ENCODE results near the gene PSME1. TPM values are rescaled to one million over a fixed set of nuclear protein-coding genes. Genes with fewer than 3 reads are reported as not detected.
A peak's percentile ranks its signal among the peaks of the same experiment; 100 is the strongest.
"Not testable (repeated sequence)": the region's sequence is repeated elsewhere in the genome, so short reads cannot be mapped to it uniquely, and the experiment has no call there.

Gene PSME1
- polyA plus RNA-seq, 5 donors: 190 to 234 (median 222) TPM

DNA sequence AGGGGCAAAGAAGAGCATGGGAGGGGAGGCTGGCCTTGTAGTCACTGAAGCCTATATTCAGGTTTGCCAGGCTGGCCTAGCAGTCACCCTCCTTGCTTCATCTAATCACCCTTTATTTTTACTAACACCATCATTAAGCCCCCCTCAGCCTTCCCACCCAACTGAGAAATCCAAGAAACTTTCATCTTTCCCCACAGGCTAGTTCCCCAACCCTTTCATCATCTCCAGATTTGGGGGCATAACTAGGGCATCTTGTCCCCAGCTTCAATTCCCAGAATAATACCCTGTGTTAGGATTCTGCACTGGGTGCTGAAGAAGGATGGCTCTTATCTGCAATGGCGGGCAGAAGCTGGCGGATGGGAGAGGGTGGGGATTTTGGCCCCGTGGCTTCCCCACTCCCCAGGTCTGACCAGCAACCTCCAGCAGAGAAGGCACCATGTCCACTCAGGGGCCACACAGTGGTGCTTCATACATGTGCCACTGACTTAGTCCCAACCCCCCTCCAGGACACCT, 35.0 kb upstream of the PSME1 start:
- no peak for DNase-seq

- no peak for DNase-seq
These were observed 33.5 kb upstream of the PSME1 start for GRCh38 chr14:24102357-24103048.

GRCh38 chr14:24103451-24103850, 32.5 kb upstream of the PSME1 start:
- no peak for DNase-seq

GRCh38 chr14:24105609-24106239, 30.3 kb upstream of the PSME1 start:
- DNase-seq: not testable (repeated sequence)

DNA sequence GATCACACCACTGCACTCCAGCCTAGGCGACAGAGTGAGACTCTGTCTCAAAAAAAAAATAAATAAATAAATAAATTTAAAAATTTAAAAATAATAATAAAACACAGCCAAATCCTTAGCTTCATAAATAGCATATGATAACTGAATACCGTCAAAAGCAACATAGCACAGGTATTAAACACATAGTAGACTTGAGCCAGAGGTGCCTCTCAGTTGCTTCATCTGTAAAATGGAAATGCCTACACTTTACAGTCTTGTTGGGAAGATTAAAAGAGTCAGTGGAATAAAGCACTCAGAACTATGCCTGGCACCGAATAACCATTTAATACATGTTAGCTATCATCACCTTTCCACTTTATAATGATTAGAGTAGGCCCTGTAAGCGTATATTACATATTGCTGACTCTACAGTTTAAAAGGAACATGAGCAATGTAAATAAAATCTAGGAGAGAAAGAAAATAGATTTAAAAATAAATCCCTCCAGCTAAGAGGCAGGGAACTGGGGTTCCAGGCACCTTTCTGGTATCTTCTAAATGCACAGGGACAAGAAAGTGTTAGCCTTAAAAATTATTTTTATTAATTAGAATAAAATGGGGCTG, 29.2 kb upstream of the PSME1 start:
- no peak for DNase-seq

DNA sequence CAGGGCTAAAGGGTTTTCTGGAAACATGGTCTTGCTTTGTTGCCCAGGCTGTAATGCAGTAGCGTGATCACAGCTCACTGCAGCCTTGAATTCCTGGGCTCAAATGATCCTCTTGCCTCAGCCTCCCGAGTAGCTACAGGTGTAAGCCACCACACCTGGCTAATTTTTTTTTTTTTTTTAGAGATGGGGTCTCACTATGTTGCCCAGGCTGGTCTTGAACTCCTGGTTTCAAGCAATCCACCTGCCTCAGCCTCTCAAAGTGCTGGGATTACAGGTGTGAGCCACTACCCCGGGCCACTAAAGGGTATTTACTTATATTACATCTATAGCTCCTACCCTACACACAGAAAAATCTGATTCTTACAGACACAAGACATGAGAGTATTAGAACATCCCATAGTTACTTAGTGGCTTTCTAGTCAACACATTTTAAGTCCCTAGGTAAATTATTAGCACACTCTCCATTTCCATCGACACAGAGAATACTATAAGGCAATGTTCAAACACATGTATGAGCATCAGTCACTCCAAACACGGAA, 27.6 kb upstream of the PSME1 start:
- no peak for DNase-seq

DNA sequence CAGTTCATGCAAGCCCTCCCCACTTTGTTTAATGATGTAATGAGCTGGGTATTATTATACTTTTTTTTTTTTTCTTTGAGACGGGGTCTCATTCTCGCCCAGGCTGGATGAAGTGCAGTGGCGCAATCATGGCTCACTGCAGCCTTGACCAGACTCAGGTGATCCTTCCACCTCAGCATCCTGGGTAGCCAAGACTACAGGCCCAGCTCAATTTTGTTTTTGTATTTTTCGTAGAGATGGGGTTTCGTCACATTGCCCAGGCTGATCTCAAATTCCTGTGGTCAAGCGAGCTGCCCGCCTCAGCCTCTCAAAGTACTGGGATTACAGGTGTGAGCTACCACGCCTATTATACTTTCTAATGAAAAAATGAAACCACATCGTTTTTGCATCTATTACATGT, 25.9 kb upstream of the PSME1 start:
- no peak for DNase-seq

- DNase-seq: no peak
These were observed 25.5 kb upstream of the PSME1 start for GRCh38 chr14:24110523-24110922.

DNA sequence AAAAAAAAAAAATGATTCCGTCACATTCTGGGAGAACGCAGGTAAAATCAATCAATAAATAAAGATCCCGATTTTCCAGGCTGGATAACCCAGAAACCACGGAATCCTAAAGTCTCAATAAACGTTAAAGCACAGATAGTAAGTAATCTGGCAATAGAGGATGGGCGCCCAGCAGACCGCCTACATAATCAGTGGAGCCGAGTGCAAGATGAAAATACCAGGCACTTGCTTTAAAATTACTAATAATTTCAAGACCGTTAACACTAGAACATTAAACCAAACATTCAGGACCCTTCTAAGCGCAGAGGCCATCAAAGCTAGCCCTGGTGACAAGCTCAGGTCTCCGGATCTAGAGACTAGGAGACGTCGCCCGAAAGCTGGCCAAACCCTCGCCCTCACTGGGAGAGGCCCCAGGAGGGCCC, 22.6 kb upstream of the PSME1 start:
- peak in 1 of 2 donors; percentile 36 for DNase-seq

- peak in 1 of 2 donors; percentile 92 for DNase-seq
These were observed 22.0 kb upstream of the PSME1 start for GRCh38 chr14:24113801-24114531.

DNA sequence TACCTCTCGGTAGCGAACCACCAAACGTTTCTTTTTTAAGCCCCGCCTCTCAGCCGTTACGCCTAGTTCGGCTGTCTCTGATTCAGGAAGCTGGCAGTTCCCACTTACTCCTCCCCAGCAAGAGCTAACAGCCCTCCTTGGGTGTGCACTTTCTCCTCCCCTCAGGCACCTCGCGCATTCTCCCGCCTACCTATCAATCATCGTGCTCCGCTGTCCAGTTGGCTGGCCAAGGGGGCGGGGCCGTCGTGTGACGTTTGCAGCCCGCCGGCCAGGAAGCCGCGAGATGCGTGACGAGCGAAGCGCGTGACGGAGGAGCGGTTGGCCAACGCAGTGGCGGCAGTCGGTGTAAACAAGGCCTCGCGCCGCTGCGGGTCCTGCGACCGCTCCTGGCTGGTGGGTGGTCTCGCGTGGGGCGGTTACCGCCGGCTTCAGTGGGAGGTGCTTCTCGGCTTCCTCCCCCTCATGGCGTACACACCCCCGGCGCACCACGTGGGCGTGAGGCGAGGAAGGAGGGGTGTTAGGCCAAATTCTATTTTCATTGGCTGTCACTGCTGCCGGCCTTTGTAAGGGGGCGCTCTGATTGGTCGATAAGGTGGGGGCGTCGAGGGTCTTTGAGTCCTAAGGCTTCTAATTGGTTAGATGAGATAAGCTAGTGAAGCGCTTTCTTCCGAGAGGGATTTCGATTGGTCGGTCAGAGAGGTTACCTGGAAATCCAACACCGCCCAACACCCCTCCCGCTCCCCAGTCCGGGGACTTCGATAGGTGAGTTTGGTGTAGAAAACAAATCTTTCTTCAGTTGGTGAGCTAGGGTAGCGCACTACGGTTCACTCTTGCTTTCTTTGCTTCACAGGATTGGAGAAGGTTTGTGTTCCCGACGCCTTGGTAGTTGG, 21.2 kb upstream of the PSME1 start, which contains the start of the genes DCAF11 and NRL:
Gene DCAF11 (plus strand): TSS at position 246 of the 890 bp plus-strand sequence. CDS start 818 bp downstream, outside the sequence.
Gene NRL (minus strand): TSS at position 418 of the 890 bp plus-strand sequence. CDS start 32,101 bp downstream, outside the sequence.
- peak; percentile 100 for DNase-seq

DNA sequence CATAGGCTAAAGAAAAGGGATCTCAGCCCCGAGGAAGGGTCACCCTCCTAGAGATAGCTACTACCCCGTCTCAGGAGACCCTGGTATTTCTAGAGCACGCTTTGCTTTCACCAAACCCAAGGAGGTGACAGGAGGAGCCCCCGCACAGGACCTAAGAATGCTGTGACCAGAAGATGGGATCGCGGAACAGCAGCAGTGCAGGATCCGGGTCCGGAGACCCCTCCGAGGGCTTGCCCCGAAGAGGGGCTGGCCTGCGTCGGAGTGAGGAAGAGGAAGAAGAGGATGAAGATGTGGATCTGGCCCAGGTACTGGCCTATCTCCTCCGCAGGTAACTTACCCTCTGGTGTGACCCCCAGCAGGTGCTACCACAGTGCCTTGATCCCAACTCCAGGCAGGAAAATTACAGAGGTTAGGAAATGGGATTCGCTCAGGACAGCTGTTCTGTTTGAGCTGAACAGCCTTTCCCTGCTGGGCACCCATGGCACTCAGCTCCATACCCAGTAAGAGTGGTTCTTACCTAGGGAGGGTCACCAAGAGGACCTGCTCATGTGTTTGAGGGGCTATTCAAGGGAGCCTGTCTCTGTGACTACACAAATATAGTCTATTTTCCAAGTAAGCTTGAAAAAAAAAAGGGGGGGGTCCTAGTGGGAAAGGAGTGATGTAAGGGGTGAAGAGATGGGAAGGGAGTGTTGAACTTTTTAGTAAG, 20.4 kb upstream of the PSME1 start:
- no peak for DNase-seq

- no peak for DNase-seq
These were observed 19.7 kb upstream of the PSME1 start for GRCh38 chr14:24116128-24116814.

- no peak for DNase-seq
These were observed 18.8 kb upstream of the PSME1 start for GRCh38 chr14:24117179-24117578.

GRCh38 chr14:24119691-24120090, 16.3 kb upstream of the PSME1 start:
- DNase-seq: no peak

GRCh38 chr14:24121210-24121609, 14.8 kb upstream of the PSME1 start:
- no peak for DNase-seq

DNA sequence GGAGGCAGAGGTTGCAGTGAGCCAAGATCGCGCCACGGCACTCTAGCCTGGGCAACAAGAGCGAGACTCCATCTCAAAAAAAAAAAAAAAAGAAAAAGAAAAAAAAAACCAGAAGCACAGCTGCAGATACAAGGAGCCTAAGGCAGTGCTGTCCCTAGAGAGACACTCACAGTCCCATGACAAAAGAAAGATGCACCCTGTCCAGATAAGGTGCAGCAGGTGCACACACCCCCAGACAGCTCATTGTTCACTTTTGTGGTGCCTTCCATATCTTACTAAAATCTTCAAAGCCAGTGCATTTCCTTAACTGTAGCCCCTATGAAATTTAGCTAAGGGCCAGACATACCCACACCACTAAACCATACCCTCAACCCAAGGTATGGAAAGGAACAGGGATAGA, 13.6 kb upstream of the PSME1 start:
- DNase-seq: no peak

- no peak for DNase-seq
These were observed 13.1 kb upstream of the PSME1 start for GRCh38 chr14:24122898-24123297.

Measured in right lung (tissue), 5 donors.